Left renal cortex interstitium (tissue), 4 donors: ENCODE data around the gene WIPI1. TPM values are rescaled to one million over a fixed set of nuclear protein-coding genes. Genes with fewer than 3 reads are reported as not detected.

Experiments used
- DNase-seq, 4 donors: peaks; one replicate each; pipeline ENCODE4 v3.0.0-alpha.2; 2013; ENCODE audit warnings: low read depth in 4 of 4, low spot score in 2 of 4, missing footprints in 1 of 4
- polyA plus RNA-seq, 4 donors: library from polyadenylated mRNA; unstranded; fragments of 120-200 nt; gene quantifications; one replicate each; pipeline ENCODE4 v1.2.1, GENCODE V29; 2013; ENCODE audit not compliant: insufficient read length in 4 of 4

The WIPI1 gene
- polyA plus RNA-seq, 4 donors = 20.5 to 31.2 (median 24.7) TPM

- DNase-seq = no peak
Observed at GRCh38 chr17:68441070-68441770, 16.1 kb downstream of the WIPI1 start.

GRCh38 chr17:68440526-68440925, 16.8 kb downstream of the WIPI1 start:
- no peak for DNase-seq

DNA sequence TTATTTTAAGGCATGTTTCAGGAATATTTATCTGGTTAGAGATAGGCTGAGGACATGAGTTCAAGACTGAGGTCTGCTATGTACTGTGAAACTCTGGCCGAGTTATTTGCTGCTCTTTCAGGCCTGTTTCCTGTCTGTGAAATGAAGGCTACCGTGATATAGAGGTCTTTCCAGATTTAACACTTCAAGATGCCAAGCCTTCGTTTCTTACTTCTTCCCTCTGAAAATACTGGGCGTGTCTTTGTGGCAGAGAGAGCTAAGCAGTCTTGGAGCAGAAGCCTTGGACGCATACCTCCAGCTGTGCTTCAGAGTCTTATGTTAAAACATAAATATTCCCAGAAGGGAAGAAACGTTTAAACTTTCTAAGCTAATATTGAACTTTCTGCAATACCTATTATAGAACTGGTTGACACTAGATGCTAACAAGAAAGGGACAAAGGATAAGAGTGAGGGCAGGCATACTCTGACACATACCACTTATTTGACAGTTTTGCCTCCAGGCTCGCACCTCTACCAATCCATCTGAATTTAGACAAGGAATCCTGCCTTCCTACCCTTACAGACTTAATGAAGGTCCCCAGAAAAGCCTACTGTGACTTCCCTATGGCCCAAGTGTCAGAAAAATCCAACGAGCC, 17.5 kb downstream of the WIPI1 start:
- no peak for DNase-seq

DNA sequence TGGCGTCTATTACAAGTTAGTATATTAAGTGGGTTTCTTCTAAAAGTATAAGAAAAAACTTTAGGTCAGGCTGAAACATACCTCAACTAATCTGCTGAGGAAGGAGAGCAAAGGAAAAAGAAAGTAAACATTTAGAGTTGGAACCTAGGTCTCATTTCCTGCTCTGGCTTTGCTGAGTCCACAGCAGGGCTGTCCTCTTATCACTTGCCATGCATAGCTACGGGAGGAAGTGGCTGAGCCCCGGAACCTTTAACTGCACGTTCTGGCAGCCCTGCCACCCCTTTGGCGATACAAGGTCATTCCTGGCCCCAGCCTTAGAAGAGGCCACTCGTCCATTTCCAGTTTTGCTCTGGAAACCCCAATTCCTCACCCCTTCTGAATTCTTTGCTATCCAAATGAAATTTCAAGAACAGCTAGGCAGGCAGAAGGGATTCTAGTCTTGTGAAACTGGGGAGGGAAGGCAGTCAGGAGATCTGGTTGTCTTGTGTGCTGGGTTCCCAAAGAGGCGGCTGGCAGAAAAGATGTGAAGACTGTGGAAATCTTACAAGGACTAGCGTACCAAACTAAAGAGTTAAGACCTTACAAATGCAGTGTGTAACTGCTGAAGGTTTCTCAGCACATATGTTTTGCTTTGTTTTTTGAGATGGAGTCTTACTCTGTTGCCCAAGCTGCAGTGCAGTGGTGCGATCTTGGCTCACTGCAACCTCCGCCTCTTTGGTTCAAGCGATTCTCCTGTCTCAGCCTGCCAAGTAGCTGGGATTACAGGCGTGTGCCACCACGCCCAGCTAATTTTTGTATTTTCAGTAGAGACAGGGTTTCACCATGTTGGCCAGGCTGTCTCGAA, 19.1 kb downstream of the WIPI1 start:
- DNase-seq = no peak

DNA sequence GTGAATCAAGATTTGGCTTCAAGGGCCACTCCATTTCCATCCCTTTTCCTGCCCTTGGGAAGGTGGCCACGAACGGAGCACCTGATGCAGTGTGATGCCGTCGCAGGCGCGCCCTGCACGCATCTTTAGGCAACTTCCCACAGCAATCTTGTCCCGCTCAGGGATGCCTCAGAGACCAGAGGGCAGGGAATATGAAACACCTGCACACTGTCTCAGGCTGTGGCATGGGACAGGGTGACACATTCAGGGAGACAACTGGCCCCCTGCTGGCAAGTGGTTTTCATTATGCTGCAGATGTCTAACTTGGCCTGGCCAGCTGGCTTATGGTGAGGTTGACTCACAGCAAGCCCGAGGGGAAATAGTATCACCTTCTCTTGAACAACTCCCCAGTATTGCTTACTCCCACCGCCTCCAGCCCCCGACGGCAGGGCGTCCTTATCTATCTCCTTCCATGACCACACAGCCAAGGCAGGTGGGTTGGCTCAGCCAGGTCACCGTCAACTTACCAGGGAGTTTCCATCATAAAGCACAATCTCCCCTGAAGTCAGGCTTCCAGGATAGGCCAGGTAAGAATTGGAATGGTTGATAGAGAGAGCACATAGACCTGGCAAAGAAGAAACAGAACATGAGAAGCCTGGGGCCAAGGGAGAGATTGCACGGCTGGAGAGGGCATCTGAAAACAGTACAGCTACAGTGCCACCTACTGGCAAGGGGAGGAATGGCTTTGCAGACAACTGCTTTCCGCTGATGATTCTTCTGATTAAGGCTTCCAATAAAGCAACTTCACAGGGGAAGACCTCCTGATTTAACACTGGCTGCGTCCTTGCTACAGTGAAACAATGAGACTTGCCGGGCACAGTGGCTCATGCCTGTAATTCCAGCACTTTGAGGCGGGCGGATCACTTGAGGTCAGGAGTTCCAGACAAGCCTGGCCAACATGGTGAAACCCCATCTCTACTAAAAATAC, 21.1 kb downstream of the WIPI1 start:
- DNase-seq = peak in 1 of 4 donors; percentile 50

DNA sequence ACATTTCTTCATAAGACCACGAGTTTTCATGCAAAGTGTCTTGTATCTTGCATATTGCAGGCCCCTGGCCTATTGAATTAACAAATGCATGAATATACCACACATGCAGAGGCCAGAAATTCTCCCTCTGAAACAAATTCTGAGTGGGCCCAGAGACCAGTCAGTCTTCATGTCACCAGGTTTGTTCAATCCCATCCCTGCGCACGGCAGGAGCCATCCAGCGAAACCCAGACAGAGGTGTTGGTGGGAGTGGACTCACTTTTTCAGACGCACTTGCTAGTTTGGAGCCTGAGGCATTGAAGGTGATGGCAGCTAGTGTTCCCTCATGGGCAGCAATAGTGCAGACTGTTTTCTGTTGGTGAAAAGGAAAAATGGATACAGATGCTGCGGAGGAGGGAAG, 21.9 kb downstream of the WIPI1 start:
- DNase-seq = no peak

- DNase-seq = no peak
Observed at GRCh38 chr17:68433911-68434508, 23.3 kb downstream of the WIPI1 start.

- DNase-seq = no peak
Observed at GRCh38 chr17:68433211-68433610, 24.1 kb downstream of the WIPI1 start.

GRCh38 chr17:68432086-68432864, 25.0 kb downstream of the WIPI1 start:
- DNase-seq = no peak

GRCh38 chr17:68431661-68432071, 25.6 kb downstream of the WIPI1 start:
- no peak for DNase-seq

GRCh38 chr17:68431045-68431608, 26.2 kb downstream of the WIPI1 start:
- DNase-seq = no peak

GRCh38 chr17:68429881-68430280, 27.4 kb downstream of the WIPI1 start:
- no peak for DNase-seq

DNA sequence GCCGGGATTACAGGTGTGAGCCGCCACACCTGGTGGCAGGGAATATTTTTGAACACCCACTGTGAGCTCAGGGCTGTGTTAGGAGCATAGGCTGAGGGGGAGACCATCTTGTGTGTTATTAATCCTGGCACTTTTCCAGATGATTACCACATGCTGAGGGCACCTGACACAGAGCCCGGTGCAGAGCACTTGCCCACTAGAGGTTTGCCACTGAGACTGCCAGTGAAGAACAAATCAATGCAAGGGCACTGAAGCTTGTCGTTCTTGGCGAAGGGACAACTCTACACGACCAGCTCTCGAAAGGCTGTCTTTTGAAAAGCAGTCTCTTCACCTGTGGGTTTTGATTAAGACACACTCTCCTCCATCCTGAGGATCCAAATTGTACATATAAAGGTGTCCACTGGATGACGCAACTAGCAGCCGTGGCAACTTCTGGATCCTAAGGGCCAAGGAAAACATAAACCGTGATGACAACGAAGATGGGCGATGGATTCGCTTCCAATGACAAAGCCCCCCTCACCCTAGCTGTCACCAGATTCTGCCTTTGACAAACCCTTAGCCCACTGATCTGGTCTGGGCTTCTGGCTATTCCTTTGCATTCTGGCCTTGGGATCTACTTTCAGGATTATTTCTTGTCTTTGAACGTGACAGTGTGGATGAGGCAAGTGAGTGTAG, 28.7 kb downstream of the WIPI1 start:
- DNase-seq = no peak

DNA sequence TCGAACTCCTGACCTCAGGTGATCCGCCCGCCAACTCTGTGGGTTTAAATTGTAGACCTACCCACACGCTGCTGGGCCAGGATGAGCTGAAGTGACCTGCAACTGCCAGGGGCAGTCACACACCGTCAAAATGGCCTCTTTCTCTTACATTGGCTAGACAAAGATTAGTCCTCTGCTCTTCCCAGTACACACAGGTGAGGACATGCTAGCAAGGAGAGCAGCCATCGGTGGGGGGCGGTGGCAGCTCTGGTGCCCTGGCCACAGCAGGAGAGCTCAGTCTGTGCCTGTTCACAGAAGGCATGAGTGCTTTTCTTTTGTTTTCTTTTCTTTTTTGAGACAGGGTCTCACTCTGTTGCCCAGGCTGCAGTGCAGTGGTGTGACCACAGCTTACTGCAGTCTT, 29.7 kb downstream of the WIPI1 start:
- no peak for DNase-seq

DNA sequence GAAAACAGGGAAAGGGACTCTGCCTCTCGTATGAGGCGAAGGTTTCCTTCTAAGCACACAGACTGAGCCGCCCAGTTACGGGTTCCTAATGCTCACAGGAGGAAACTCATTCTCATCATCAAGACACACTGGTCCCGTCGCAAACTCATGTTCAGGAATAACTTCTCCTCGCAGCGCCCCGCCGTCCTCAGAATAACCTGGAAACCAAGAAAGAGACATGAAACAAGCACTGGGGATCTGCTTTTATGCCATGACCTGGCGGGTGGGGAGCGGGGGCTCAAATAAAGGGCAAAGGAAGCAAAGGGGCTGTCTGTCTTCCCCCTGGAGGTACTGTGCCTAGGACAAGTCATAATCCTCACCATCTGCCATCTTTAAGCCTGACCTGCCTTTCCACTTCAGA, 31.3 kb downstream of the WIPI1 start:
- DNase-seq = no peak

DNA sequence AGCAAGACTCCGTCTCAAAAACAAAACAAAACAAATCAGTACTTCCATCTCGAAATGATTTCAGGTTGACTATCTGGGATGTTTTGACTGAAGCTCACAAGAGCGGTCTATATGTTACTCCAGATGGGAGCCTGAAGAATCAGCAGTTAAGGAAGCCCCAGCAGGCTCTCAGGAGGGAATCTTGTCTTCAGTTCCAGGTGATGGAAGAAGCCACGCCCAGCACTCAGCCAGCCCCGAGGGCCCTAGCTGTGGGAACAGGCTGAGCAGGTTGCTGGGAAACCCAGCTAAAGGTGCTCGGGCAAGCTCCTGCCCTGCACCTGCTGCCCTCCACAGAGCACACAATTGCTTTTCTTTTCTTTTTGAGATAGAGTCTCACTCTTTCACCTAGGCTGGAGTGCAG, 32.4 kb downstream of the WIPI1 start:
- DNase-seq = no peak

DNA sequence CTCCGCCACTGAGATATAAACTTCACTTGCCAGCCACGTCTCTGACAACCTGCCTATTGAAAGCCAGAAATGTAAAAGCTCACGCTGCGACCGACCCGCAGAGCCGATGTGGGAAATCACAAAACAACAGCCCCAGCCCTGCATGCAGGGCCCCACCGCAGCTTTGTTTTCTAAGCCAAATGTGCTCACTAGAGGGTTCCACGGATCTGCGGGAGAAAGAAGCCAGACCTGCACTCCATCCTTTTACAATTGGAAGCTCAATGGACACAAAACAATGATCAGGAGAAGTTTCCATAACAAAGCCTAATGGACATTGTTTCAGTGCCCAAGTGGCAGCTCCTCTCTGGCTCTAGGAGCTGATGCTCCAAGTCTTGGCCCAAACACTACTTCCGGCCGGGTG, 33.1 kb downstream of the WIPI1 start:
- no peak for DNase-seq

GRCh38 chr17:68423251-68423650, 34.0 kb downstream of the WIPI1 start:
- DNase-seq = no peak
